ENCODE measurements around the gene CALD1.

Gene CALD1

GRCh38 chr7:134834689-134835462 is 55.4 kb downstream of the CALD1 start:
- Histone ChIP-seq H3K4me3 (replicated peaks; ENCODE audit: insufficient read depth, low read length) (no peak overlapping the region), H3K27ac (replicated peaks) (no peak overlapping the region), H3K27me3 (ENCODE audit: insufficient read depth, poor library complexity, severe bottlenecking) (no peaks in the 10 kb centered on the region)
- TF ChIP-seq REST (IDR thresholded peaks at IDR 0.05; ENCODE audit: insufficient replicate concordance, low read depth) (no peak), SPI1 (IDR thresholded peaks at IDR 0.05; ENCODE audit: borderline replicate concordance, low read depth) (no peak), GABPA (IDR thresholded peaks at IDR 0.05; ENCODE audit: low read depth) (no peak), POLR2AphosphoS5 (IDR thresholded peaks at IDR 0.05; ENCODE audit: low read depth) (no peak), CTCF (IDR thresholded peaks at IDR 0.05; ENCODE audit: insufficient read depth, low read length) (no peak)
- DNase-seq (ENCODE audit: low read depth in 1 of 2, low spot score in 1 of 2) = no peak

DNA sequence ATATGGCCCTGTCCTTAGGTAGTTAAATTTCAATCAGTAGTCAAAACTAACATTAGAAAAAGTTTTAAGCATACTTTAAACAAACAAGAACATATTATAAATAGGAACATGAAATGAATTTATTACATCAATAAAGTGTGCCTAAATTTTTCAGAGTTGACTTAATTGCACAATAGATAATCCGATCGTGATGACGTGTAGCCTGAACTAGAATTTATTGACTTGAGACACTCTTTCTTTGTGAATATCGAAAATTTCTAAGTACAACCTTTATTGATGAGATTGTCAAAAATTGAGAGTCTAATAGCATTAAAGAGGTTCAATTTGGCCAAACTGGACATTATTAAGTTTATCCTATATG is 56.0 kb downstream of the CALD1 start:
- Histone ChIP-seq H3K27me3 (ENCODE audit: insufficient read depth, poor library complexity, severe bottlenecking) (no peaks in the 10 kb centered on the region), H3K27ac (replicated peaks) (no peak overlapping the region), H3K4me3 (replicated peaks; ENCODE audit: insufficient read depth, low read length) (no peak overlapping the region)
- no peak for DNase-seq (ENCODE audit: low read depth in 1 of 2, low spot score in 1 of 2)
- TF ChIP-seq GABPA (IDR thresholded peaks at IDR 0.05; ENCODE audit: low read depth) (no peak), CTCF (IDR thresholded peaks at IDR 0.05; ENCODE audit: insufficient read depth, low read length) (no peak), SPI1 (IDR thresholded peaks at IDR 0.05; ENCODE audit: borderline replicate concordance, low read depth) (no peak)

- H3K27me3 ChIP-seq (ENCODE audit: insufficient read depth, poor library complexity, severe bottlenecking) = peaks cover 2% of the 10 kb centered on the region
- no peak overlapping the region for H3K4me3 ChIP-seq (replicated peaks; ENCODE audit: insufficient read depth, low read length)
- no peak for TF ChIP-seq POLR2AphosphoS5 (IDR thresholded peaks at IDR 0.05; ENCODE audit: low read depth)
- TF ChIP-seq GABPA (IDR thresholded peaks at IDR 0.05; ENCODE audit: low read depth) = no peak
- TF ChIP-seq REST (IDR thresholded peaks at IDR 0.05; ENCODE audit: insufficient replicate concordance, low read depth) = no peak
- TF ChIP-seq CTCF (IDR thresholded peaks at IDR 0.05; ENCODE audit: insufficient read depth, low read length) = no peak
- no peak for TF ChIP-seq SPI1 (IDR thresholded peaks at IDR 0.05; ENCODE audit: borderline replicate concordance, low read depth)
- H3K27ac ChIP-seq (replicated peaks) = no peak overlapping the region
- no peak for DNase-seq (ENCODE audit: low read depth in 1 of 2, low spot score in 1 of 2)
Measured at GRCh38 chr7:134836447-134836846, 57.0 kb downstream of the CALD1 start.

DNA sequence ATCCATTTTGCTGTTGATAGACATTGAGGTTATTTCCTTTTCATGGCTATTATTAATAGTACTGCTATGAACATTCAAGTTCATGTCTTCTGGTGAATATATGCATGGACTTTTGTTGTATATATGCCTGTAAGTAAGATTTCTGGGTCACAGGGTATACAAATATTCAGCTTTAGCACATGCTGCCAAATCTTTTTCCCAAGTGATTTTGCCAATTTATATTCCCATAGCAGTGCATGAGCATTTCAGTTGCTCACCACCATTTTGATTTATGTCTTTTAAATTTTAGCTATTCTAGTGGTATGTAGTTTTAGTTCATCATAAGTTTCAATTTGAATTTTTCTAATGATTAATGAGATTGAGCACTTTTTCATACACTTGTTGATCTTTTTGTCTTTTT is 59.9 kb downstream of the CALD1 start:
- H3K27me3 ChIP-seq (ENCODE audit: insufficient read depth, poor library complexity, severe bottlenecking) = peaks cover 2% of the 10 kb centered on the region
- no peak for DNase-seq (ENCODE audit: low read depth in 1 of 2, low spot score in 1 of 2)
- TF ChIP-seq SPI1 (IDR thresholded peaks at IDR 0.05; ENCODE audit: borderline replicate concordance, low read depth) (no peak), REST (IDR thresholded peaks at IDR 0.05; ENCODE audit: insufficient replicate concordance, low read depth) (no peak), GABPA (IDR thresholded peaks at IDR 0.05; ENCODE audit: low read depth) (no peak), CTCF (IDR thresholded peaks at IDR 0.05; ENCODE audit: insufficient read depth, low read length) (no peak), POLR2AphosphoS5 (IDR thresholded peaks at IDR 0.05; ENCODE audit: low read depth) (no peak)
- no peak overlapping the region for H3K27ac ChIP-seq (replicated peaks)
- H3K4me3 ChIP-seq (replicated peaks; ENCODE audit: insufficient read depth, low read length) = no peak overlapping the region

Data from HL-60 (cell line).